H1 (cell line): Measurements from ENCODE around the gene HBM. TPM values are rescaled to one million over a fixed set of nuclear protein-coding genes. Genes with fewer than 3 reads are reported as not detected.

Source experiments
- E2F6 ChIP-seq: IDR thresholded peaks from 2 replicates; pipeline ENCODE4 v1.6.1; 2012; ENCODE audit warnings: inconsistent platforms
- FOSL1 ChIP-seq: IDR thresholded peaks from 2 replicates; pipeline ENCODE4 v1.6.1; 2011; ENCODE audit warnings: mild to moderate bottlenecking, low read depth, low read length, moderate library complexity; ENCODE audit not compliant: insufficient read depth
- NANOG ChIP-seq: IDR thresholded peaks from 2 replicates; pipeline ENCODE4 v1.6.1; 2011; ENCODE audit warnings: low read length, low read depth, mild to moderate bottlenecking, inconsistent platforms; ENCODE audit not compliant: insufficient read depth, poor library complexity, severe bottlenecking
- PHF8 ChIP-seq: fragments of 200-600 bp; sonication (generic); conservative IDR thresholded peaks from 2 replicates; pipeline ENCODE4 v1.7.1; 2012; ENCODE audit warnings: low read depth, mild to moderate bottlenecking, inconsistent platforms, low read length, moderate library complexity
- SIN3A ChIP-seq, 2 experiments: IDR thresholded peaks in 1 of 2; conservative IDR thresholded peaks in 1 of 2; 2 replicates each; pipeline ENCODE4 v1.6.1; 2011 to 2012; ENCODE audit warnings: low read length in 2 of 2, improper control_type of control experiment in 1 of 2, low read depth in 1 of 2, mild to moderate bottlenecking in 1 of 2
- SIRT6 ChIP-seq: IDR thresholded peaks from one replicate; pipeline ENCODE4 v1.7.1; 2012; ENCODE audit warnings: low read length, inconsistent platforms
- SIX5 ChIP-seq: IDR thresholded peaks from 2 replicates; pipeline ENCODE4 v1.6.1; 2011; ENCODE audit warnings: mild to moderate bottlenecking, low read depth, low read length
- SP1 ChIP-seq: IDR thresholded peaks from 2 replicates; pipeline ENCODE4 v1.6.1; 2011; ENCODE audit warnings: low read depth, low read length
- polyA plus RNA-seq, 7 experiments: library from polyadenylated mRNA; depleted of rRNA in 3 of 7; stranded (reverse) in 5 of 7; unstranded in 2 of 7; fragments of >200 nt in 5 of 7; fragments of 200-250 nt in 2 of 7; gene quantifications; 1 replicate in 5 of 7; 2 replicates in 1 of 7; 4 replicates in 1 of 7; pipeline versions ENCODE4 v1.2.1 to v1.2.3, GENCODE V29; 2011 to 2013; ENCODE audit warnings: missing spikeins in 2 of 7, mixed read lengths in 2 of 7
- total RNA-seq: library from RNA; stranded (reverse); fragmentation: NEBNext Ultra II Directional; extraction: Animal tissue kit (Norgen Biotek cat#: 25700); gene quantifications from 2 replicates; pipeline ENCODE4 v1.2.1, GENCODE V29; 2021

The HBM gene
- total and polyA plus RNA-seq, 2 of the 8 experiments (the other 6 are each of a cell fraction or from before 2014, with no cell fraction given) = 0.88 TPM; not detected in 1

GRCh38 chr16:119295-119694, 46.5 kb upstream of the HBM start (continued):
- no peak for TF ChIP-seq SIN3A (conservative IDR thresholded peaks at IDR 0.05 in 1 of 2, IDR thresholded peaks at IDR 0.05 in 1 of 2; ENCODE audit: low read depth in 1 of 2, low read length in 2 of 2)
- no peak for TF ChIP-seq NANOG
- TF ChIP-seq SIX5 = no peak
- TF ChIP-seq E2F6 = no peak
- TF ChIP-seq SP1 = no peak
- TF ChIP-seq SIRT6 = no peak
- no peak for TF ChIP-seq FOSL1
- TF ChIP-seq PHF8 = no peak
